ENCODE measurements around the gene CFAP69. TPM values are rescaled to one million over a fixed set of nuclear protein-coding genes. Genes with fewer than 3 reads are reported as not detected.
"Not testable (repeated sequence)": the region's sequence is repeated elsewhere in the genome, so short reads cannot be mapped to it uniquely, and the experiment has no call there.

The CFAP69 gene
- total RNA-seq, 1 experiment from 2014 or later = 0.21 TPM

DNA sequence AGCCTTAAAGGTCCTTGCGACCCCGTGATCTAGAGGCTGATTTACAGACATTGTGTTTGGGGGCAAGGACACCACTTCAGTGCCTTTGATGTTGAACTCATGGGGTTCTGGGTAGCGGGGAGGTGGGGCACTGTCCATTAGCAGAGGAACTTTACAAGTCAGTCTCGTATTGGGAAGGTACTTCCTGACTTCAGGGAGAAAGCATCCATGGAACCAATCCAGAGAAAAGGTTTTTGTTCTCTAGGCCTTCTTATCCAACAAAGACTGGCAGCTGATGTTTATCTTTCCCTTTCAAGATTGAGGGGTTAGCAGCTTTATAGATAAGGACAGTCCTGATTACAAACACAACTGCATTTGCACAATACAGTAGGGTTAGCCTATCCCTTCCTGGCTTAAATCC, 104.3 kb downstream of the CFAP69 start:
- peaks cover 8% of the 10 kb centered on the region for H3K4me1 ChIP-seq (replicated peaks)
- H3K27ac ChIP-seq = no peak overlapping the region
- H3K4me3 ChIP-seq = no peak overlapping the region
- no peaks in the 10 kb centered on the region for H3K9me3 ChIP-seq (replicated peaks)
- H3K27me3 ChIP-seq (replicated peaks) = no peaks in the 10 kb centered on the region
- H3K36me3 ChIP-seq = peaks cover 9% of the 10 kb centered on the region; the same call in 1 of the 2 replicates
- no peak for DNase-seq (ENCODE audit: low read depth in 1 of 2, low spot score in 2 of 2)

- H3K36me3 ChIP-seq = peaks cover 12% of the 10 kb centered on the region; the same call in 1 of the 2 replicates
- not testable (repeated sequence) for H3K4me1 ChIP-seq (replicated peaks); DNase-seq (ENCODE audit: low read depth in 1 of 2, low spot score in 2 of 2); H3K9me3 ChIP-seq (replicated peaks); H3K27me3 ChIP-seq (replicated peaks); H3K4me3 ChIP-seq; H3K27ac ChIP-seq
These were observed 105.1 kb downstream of the CFAP69 start for GRCh38 chr7:90350032-90350431.

DNA sequence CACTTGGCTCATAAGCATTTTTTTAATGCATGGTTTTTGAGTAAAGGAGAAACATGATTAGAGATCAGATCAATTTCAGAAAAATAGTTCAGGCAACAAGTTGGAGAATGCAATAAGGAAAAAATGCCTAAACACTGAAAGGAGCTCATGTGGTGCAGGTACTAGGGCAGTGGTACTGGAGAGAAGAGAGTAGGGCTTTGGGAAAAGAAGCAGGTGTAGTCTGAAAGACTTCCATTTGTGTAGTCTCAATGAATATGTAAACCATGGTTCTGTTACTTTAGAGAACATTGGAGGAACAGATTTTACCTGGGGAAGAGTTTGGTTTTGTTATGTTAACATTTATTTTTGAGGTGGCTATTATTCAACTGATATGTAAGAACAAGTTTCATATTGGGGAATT, 107.0 kb downstream of the CFAP69 start:
- Histone ChIP-seq H3K27me3 (replicated peaks) (no peaks in the 10 kb centered on the region), H3K36me3 (peaks cover 29% of the 10 kb centered on the region)

More for the DNA sequence above, 107.0 kb downstream of the CFAP69 start:
- Histone ChIP-seq H3K4me1 (replicated peaks) (peaks cover 4% of the 10 kb centered on the region; the same call in 1 of the 2 replicates), H3K27ac (no peak overlapping the region), H3K4me3 (no peak overlapping the region), H3K9me3 (replicated peaks) (no peaks in the 10 kb centered on the region)
- no peak for DNase-seq (ENCODE audit: low read depth in 1 of 2, low spot score in 2 of 2)

Other genes starting within 250 kb of the CFAP69 start
- 8.3 and 14.2 TPM in 2 replicates for gene STEAP1, start 90.7 kb upstream of the CFAP69 start, total RNA-seq (2014; rRNA removed; shearing (Covaris generic))
- gene STEAP2, start 33.4 kb upstream of the CFAP69 start, total RNA-seq (2014; rRNA removed; shearing (Covaris generic)) = 2.4 and 3.3 TPM in 2 replicates
- not detected in 2 replicates for gene FAM237B, start 76.1 kb downstream of the CFAP69 start, total RNA-seq (2014; rRNA removed; shearing (Covaris generic))
- gene GTPBP10, start 101.5 kb downstream of the CFAP69 start, total RNA-seq (2014; rRNA removed; shearing (Covaris generic)) = 13.2 and 15.2 TPM in 2 replicates
- 13.8 and 36.5 TPM in 2 replicates for gene CLDN12, start 158.3 kb downstream of the CFAP69 start, total RNA-seq (2014; rRNA removed; shearing (Covaris generic))
- not detected in 2 replicates for gene PTTG1IP2, start 224.5 kb downstream of the CFAP69 start, total RNA-seq (2014; rRNA removed; shearing (Covaris generic))